ENCODE data around the gene ARHGEF12.

The ARHGEF12 gene

GRCh38 chr11:120516461-120517389, 180.5 kb downstream of the ARHGEF12 start:
- DNase-seq = no peak

DNA sequence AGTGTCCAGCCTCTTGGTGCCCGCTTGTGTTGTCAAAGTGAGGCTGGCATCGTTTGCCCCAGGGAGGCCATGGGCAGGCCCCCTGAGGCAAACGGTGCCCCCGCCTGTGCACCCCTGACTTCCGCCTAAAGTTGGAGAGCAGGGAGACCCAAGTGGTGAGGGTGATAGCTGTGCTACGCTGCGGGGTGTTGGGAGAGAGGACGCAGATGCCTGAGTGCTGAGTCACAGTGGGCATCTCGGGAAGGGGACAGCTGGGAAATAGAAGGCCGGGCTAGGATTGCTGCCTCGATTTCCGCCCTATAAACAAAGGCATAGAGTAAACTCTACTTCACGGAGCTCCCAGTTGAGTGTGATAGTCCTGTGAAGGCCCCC, 181.2 kb downstream of the ARHGEF12 start:
- no peak for DNase-seq

- DNase-seq = peak; percentile 53
Observed at GRCh38 chr11:120517801-120518291, 181.6 kb downstream of the ARHGEF12 start.

- no peak for DNase-seq
Observed at GRCh38 chr11:120518356-120518755, 182.1 kb downstream of the ARHGEF12 start.

DNA sequence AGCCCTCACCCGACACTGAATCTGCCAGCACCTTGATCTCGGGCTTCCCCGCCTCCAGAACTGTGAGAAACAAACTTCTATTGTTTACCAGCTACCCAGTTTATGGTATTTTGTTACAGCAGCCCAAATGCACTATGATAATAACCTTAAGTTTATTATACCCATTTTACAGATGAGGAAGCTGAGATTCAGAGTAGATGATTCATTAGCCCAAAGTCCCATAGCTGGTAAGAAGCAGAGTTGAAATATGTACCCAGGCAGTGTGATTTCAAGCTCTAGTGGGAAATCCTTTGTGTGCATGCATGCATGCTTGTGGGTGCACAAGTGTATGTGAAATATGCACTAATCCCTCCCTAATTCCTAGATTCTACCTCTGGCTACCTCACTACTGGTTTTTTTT, 183.3 kb downstream of the ARHGEF12 start:
- DNase-seq = no peak

DNA sequence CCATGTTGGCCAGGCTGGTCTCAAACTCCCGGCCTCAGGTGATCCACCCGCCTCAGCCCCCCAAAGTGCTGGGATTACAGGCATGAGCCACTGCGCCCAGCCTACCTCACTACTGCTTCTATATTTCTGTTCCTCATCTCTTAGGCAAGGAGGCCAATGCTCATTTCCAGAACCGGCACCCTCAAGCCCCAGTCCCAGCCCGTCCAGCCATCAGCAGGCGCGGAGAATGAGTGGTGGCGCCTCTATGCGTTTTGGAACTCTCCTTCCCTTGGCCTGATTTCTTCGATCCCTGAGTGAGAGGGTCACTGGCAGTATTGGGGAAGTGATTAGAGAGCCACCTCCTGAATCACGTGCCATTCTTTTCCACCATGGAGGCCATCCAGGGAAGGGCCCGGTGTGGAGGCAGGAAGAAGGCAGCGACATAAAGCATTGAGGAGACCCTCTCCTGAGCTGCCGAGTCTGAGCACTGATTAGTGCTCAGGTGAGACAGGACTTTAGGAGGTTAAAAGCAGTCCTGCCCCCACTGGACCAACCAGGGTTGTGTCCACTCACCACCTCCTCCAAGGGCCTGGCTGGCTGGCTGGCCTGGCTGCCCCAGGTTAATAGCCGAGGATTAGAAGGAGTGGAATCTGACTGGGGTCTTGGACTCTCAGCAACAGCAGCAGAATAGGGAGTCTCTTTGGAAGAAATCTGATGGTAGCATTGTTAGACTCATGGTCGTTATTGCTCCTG, 184.0 kb downstream of the ARHGEF12 start:
- no peak for DNase-seq

GRCh38 chr11:120521176-120521575, 185.0 kb downstream of the ARHGEF12 start:
- DNase-seq = no peak

- DNase-seq = no peak
Observed at GRCh38 chr11:120522021-120522420, 185.8 kb downstream of the ARHGEF12 start.

- no peak for DNase-seq
Observed at GRCh38 chr11:120522736-120523135, 186.5 kb downstream of the ARHGEF12 start.

DNA sequence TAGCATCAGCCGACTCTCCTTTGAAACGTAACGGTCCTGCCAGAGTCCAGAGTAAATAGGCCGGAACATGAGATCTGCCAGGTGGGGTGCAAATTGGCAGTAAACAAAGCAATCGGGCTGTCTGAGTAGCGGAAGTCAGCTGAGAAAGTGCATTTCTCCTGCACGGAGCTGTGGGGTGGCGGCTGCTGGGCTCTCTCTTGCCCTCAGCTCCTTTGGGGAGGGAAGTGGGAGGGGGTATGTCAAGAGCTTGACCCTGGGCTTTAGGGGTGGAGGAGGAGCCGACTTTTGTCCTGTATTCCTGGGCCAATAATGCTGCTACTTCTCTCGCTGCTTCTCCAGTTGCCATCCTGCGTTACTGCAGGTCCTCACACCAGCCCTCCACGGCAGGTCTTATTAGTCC, 187.0 kb downstream of the ARHGEF12 start:
- DNase-seq = no peak

DNA sequence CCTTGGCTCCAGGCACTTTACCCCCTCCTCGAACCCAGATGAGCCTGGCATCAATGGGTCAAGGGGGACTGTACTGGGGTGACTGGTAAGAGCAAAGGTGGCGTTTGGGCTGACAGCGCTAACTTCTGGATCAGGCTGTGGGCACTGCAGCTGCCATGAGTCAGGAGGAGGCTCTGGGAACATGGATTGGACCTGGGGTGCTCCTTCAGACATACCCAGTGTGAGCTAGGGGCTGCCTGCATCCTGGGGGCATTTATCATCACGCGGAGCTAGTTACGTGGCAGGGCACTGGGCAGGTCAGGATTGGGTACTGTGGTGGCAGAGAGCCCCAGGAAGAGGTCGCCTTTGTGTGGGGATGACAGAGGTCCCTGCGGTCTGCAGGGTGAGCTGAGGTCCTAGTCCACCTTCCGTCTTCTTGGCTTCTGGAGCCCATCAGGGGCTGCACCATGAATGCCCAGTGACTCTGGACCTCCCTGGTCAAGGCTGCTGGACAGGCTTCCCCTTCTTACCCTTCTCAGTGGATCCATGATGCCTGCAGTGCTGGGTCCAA, 188.4 kb downstream of the ARHGEF12 start:
- no peak for DNase-seq

DNA sequence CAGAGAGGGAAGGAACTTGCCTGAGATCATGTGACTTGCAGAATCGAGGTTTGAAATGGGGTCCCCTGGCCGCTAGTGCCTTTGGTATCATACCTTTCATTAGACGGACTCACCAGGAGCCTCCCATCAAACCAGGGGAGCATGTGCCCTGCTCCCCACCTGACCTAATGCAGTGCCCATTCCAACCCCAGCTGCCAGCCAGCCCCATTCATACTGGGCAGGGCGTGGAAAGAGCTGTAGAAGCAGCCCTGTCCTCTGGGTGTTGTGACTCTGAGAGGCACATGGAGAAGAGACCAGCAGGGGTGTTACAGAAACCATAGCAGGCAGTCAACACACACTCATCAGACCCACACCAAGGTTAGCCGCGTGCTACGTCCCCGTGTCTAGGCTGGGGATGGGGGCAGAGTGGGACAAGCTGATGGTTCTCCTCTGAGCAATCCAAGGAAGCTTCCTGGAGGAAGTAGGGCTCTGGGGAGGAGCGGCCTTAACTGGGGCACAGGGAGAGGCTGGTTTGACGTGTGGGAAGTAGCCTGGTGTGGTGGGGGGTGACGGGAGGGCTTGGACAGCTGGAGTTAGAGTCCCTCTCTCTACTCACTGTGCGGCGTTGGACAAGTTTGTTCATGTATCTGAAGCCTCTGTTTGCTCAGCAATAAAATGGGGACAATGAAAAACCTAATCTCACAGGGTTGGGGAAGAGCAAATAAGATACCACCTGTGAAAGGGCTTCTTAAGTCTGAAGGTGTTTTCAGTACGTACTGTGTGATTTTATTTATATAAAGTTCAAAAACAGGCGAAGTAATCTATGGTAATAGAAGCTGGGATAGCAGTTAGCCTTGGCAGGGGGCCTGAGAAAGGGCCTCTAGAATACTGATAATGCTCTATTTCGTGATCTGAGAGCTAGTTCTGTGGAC, 189.3 kb downstream of the ARHGEF12 start:
- no peak for DNase-seq

GRCh38 chr11:120526241-120526640, 190.0 kb downstream of the ARHGEF12 start:
- DNase-seq = no peak

DNA sequence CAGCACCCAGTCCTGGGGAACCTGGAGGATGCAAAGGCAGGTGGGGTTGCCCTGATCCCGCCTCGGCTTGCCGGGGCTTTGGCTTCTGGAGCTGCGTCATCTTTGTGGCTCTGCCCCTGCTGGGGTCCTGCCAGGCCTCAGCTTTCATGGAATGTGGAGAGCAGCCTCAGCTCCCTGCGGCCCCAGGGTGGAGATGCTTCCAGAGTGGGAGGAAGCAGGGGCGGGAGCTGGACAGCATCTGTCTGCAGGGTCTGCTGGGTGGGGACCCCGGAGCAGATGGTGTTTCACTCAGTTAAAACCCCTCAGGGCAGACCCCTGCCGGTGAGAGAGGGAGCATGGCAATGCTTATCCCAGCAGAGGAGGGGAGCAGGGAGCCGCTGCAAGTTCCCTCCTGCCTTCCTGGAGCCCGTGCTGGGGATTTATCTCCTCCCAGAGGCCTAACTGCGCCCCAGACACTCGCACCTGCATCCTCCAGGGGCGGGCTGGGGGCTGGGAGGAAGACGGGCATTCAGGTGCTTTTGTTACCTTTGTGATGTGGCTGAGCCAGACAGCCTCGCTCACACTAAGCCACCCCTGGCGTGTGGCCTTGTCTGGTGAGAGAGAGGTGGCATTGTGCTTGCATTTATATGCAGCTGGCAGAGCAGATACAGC, 191.0 kb downstream of the ARHGEF12 start:
- no peak for DNase-seq

DNA sequence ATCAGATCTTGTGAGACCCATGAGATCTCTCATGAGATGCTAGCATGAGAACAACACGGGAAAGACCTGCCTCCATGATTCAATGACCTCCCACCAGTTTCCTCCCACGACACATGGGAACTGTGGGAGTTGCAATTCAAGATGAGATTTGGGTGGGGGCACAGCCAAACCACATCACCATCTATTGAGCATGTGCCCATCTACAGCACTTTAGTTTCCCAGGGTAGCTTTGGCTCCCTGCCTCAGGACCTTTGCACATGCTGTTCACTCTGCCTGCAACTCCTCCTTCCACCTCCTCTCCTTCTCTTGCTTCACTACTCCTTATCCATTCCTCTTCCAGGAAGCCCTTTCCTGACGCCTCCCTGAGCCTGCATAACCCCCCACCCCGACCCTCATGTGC, 192.5 kb downstream of the ARHGEF12 start:
- no peak for DNase-seq

- DNase-seq = no peak
Observed at GRCh38 chr11:120529214-120529613, 193.0 kb downstream of the ARHGEF12 start.

- no peak for DNase-seq
Observed at GRCh38 chr11:120529911-120530310, 193.7 kb downstream of the ARHGEF12 start.

GRCh38 chr11:120532082-120532831, 196.0 kb downstream of the ARHGEF12 start:
- no peak for DNase-seq

GRCh38 chr11:120532832-120533196, 196.6 kb downstream of the ARHGEF12 start:
- no peak for DNase-seq

- no peak for DNase-seq
Observed at GRCh38 chr11:120536091-120536796, 200.0 kb downstream of the ARHGEF12 start.
